Ovary (tissue), 9 donors: ENCODE results near the gene ITSN2. TPM values are rescaled to one million over a fixed set of nuclear protein-coding genes. Genes with fewer than 3 reads are reported as not detected.
A peak's percentile ranks its signal among the peaks of the same experiment; 100 is the strongest.

Source experiments
- DNase-seq, 5 donors: peaks; one replicate each; pipeline ENCODE4 v3.0.0-alpha.2; 2019 to 2020
- H3K27ac ChIP-seq, 2 donors: fragments of 200-600 bp; one replicate each; pipeline versions ENCODE4 v1.5.1 to v1.8.0; 2019 to 2022
- H3K27me3 ChIP-seq: fragments of 200-600 bp; one replicate; pipeline ENCODE4 v1.8.0; 2022
- H3K36me3 ChIP-seq: fragments of 200-600 bp; sonication (generic); one replicate; pipeline ENCODE4 v1.5.1; 2019
- H3K4me1 ChIP-seq: one replicate; pipeline ENCODE4 v1.8.1; 2013; ENCODE audit warnings: mild to moderate bottlenecking, moderate library complexity; ENCODE audit not compliant: insufficient read depth
- H3K4me3 ChIP-seq: fragments of 200-600 bp; sonication (generic); one replicate; pipeline ENCODE4 v1.5.1; 2017
- H3K9me3 ChIP-seq, 2 donors: fragments of 200-600 bp in 1 of 2; sonication (generic) in 1 of 2; one replicate each; pipeline versions ENCODE4 v1.5.1 to v1.8.1; 2013 to 2019; ENCODE audit warnings: mild to moderate bottlenecking in 1 of 2, moderate library complexity in 1 of 2
- CTCF ChIP-seq, 3 donors: fragments of 450-650 bp in 2 of 3; fragments of 200-600 bp in 1 of 3; IDR thresholded peaks; one replicate each; pipeline versions ENCODE4 v1.5.1 to v1.8.0; 2016 to 2022; ENCODE audit warnings: antibody characterized with exemption in 3 of 3, mild to moderate bottlenecking in 1 of 3
- EP300 ChIP-seq: sonication (generic); formaldehyde crosslinking; IDR thresholded peaks from one replicate; pipeline ENCODE4 v1.6.1; 2017; ENCODE audit warnings: antibody characterized with exemption
- POLR2A ChIP-seq: fragments of 450-650 bp; IDR thresholded peaks from one replicate; pipeline ENCODE4 v1.6.1; 2017; ENCODE audit warnings: antibody characterized with exemption, mild to moderate bottlenecking, moderate library complexity
- WGBS, 3 donors: extraction: QIAGEN DNeasy Blood & Tissue Kit in 1 of 3; methylation state at CpG; one replicate each; pipeline versions ENCODE4 v1.1.5 to v1.1.7; 2013 to 2017; 5-methylcytosine and 5-hydroxymethylcytosine counted together
- intact Hi-C, 4 donors: fragments of 100-400 bp; cut with DNase I; formaldehyde crosslinking; loops; one replicate each; pipeline versions ENCODE4 v1.11.0 to v1.15.1; 2022 to 2023
- polyA plus RNA-seq, 2 donors: library from polyadenylated mRNA; stranded (reverse); fragments of 200-250 nt in 1 of 2; fragments of 350-450 nt in 1 of 2; fragmentation: Illumina TruSeq in 1 of 2; extraction: RNeasy Lipid Tissue Mini Kit (QIAGEN cat#74804) in 1 of 2; gene quantifications; one replicate each; pipeline ENCODE4 v1.2.3, GENCODE V29; 2013 to 2014
- total RNA-seq, 7 donors: library from RNA; depleted of rRNA in 2 of 7; stranded (reverse); fragments of >200 nt in 2 of 7; fragmentation: NEBNext Ultra II Directional in 3 of 7; extraction: Animal tissue kit (Norgen Biotek cat#: 25700) in 3 of 7; gene quantifications; one replicate each; pipeline versions ENCODE4 v1.1.0 to v1.2.4, GENCODE V29; 2016 to 2023
- donor health status: DM: no; HTN: no; CAD: no; lungs with moderate emphysema.
- donor health status: DM: no; HTN: no; CAD: no.
- donor health status: Bipolar disorder and iron deficiency.
- donor health status: DM: yes; HTN: yes; CAD: no.
- donor health status: DM: no; HTN: no; CAD: no.
- donor health status: DM: yes; HTN: yes; CAD: no.

The ITSN2 gene
- total and polyA plus RNA-seq, 9 donors = 17.8 to 44.4 (median 38.5) TPM

DNA sequence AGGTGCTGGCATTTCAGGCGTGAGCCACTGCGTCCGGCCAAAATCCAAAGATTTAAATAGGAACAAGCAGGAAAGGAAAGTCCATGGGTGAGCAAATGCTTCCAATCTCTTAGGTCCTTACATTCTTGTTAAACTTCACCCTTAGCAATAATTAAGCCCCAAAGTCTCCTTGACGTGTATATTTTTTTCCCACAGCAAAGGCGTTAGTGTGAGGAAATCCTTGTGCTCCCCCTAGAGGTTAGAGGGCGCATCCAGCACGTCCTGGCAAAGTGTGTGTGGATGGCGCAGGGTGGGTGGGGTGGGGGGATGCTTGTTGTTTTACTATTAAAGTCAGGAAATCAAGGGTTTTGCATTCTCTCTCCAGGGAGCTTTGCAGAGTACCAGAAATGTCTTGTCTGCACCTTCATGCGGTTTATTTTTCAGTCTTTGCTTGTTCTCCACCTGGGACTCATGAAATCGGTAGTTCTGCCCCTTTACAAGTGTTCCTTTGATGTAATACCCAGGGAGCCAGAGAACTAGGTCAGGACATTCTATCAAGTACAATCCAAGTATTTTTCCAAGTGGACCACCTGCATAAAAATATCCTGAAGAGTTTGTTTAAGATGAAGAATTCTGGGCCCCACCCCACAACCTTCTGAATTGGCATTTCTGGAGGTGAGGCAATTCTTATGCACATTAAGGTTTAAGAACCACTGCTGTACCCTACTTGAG is 22.2 kb upstream of the ITSN2 start:
- Histone ChIP-seq H3K27ac (no peak overlapping the region), H3K4me1 (no peaks in the 10 kb centered on the region), H3K4me3 (no peak overlapping the region), H3K9me3 (no peaks in the 10 kb centered on the region), H3K27me3 (no peaks in the 10 kb centered on the region), H3K36me3 (no peaks in the 10 kb centered on the region)
- peak; percentile 44 to 73 (median 62) for DNase-seq
- TF ChIP-seq POLR2A (no peak), CTCF (IDR thresholded peaks at IDR 0.05) (peak; percentile 32 to 51 (median 33))
- intact Hi-C loops = loop anchor here in 1 of 4 donors (5.0 kb wide), 2 partner anchors 155 to 295 kb away; no protein-coding TSS in a partner anchor
- WGBS, 3 donors = 17 to 22% (median 17%) methylated on average over 10 of the region's 10 CpGs

DNA sequence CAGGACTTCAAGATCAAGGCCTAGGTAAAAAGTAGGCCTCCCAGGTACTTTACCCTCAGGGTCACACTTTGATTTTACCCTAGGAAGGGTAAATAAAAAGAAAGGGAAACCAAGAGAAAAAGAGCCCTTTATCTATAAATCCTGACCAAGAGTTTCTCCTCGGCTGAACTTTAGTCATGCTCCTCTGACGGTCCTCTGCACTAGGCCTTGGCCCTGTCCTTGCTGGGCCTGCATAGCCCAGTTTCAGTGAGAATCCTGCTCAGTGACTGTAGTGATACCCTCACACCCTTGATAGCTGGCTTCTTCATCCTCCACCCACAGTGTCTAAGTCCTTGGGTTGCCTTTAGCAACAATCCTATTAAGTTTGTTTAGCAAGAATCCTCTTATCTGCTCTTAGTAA is 20.5 kb upstream of the ITSN2 start:
- intact Hi-C loops = loop anchor here in 1 of 4 donors (5.0 kb wide), 2 partner anchors 154 to 294 kb away; no protein-coding TSS in a partner anchor
- TF ChIP-seq POLR2A (no peak), EP300 (no peak), CTCF (IDR thresholded peaks at IDR 0.05) (no peak)
- Histone ChIP-seq H3K27ac (no peak overlapping the region), H3K4me3 (no peak overlapping the region), H3K36me3 (no peaks in the 10 kb centered on the region), H3K4me1 (no peaks in the 10 kb centered on the region), H3K9me3 (no peaks in the 10 kb centered on the region), H3K27me3 (no peaks in the 10 kb centered on the region)
- WGBS, 3 donors = 76 to 84% (median 82%) methylated on average over 2 of the region's 2 CpGs
- DNase-seq = no peak

DNA sequence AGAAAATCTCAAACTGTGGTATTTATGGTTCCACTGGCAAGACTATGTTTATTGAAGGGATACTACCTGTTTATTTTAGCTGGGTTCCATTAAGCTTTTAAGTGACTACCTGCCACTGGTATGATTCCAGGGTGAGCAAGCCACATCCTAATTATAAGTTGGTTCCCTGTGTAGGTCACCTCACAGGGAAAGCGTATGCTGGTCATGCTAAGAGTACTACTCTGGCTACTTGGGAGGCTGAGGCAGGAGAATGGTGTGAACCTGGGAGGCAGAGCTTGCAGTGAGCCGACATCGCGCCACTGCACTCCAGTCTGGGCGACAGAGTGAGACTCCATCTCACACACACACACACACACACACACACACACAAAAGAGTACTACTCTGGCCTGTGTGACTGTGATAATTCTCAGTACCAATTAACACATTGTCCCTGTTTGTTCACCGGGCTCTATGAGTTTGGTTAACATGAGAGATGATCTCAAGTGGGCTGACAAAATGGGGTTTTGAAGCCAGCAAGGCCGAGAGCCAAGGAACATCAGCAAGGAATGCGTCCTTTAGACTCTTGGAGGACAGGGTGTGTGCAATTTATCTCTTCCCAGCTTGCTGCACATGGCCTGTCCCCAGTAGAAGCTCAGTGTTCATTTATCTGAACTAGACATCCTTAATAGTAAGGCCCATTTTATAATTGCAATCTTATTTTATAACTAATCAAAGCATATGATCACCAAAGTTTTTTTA is 15.2 kb upstream of the ITSN2 start:
- DNase-seq = no peak
- H3K27ac ChIP-seq = no peak overlapping the region
- intact Hi-C loops = no loop called here
- TF ChIP-seq CTCF (IDR thresholded peaks at IDR 0.05) (no peak), POLR2A (no peak), EP300 (no peak)
- WGBS, 3 donors = 78 to 84% (median 81%) methylated on average over 8 of the region's 8 CpGs
- H3K4me3 ChIP-seq = no peak overlapping the region
- no peaks in the 10 kb centered on the region for H3K9me3 ChIP-seq
- H3K27me3 ChIP-seq = no peaks in the 10 kb centered on the region
- no peaks in the 10 kb centered on the region for H3K36me3 ChIP-seq
- H3K4me1 ChIP-seq = no peaks in the 10 kb centered on the region

GRCh38 chr2:24374301-24374700 is 14.0 kb upstream of the ITSN2 start:
- 34 to 54% (median 44%) methylated on average over 3 to 4 of the region's 4 CpGs for WGBS, 3 donors
- Histone ChIP-seq H3K27ac (no peak overlapping the region), H3K9me3 (no peaks in the 10 kb centered on the region), H3K4me3 (no peak overlapping the region), H3K27me3 (no peaks in the 10 kb centered on the region), H3K36me3 (no peaks in the 10 kb centered on the region), H3K4me1 (no peaks in the 10 kb centered on the region)
- DNase-seq = no peak
- intact Hi-C loops = loop anchor here in 1 of 4 donors (5.0 kb wide), 1 partner anchor 257 kb away; no protein-coding TSS in a partner anchor
- TF ChIP-seq POLR2A (no peak), CTCF (IDR thresholded peaks at IDR 0.05) (no peak), EP300 (no peak)
